ENCODE results near the gene DSE. TPM values are rescaled to one million over a fixed set of nuclear protein-coding genes. Genes with fewer than 3 reads are reported as not detected.

The DSE gene
- total RNA-seq, 3 donors from 2014 or later (not counting 1 experiment from before 2014, with no cell fraction given): 7.4 to 9.6 (median 7.6) TPM

GRCh38 chr6:116369540-116369939 lies 1.2 kb upstream of the DSE start:
- TF ChIP-seq CTCF (IDR thresholded peaks at IDR 0.05): no peak
- H3K9me3 Mint-ChIP-seq: no peaks in the 10 kb centered on the region
- Histone ChIP-seq H3K27me3 (ENCODE audit: control insufficient read depth, insufficient read depth, low read length) (peaks cover 16% of the 10 kb centered on the region), H3K9me3 (ENCODE audit: control insufficient read depth, insufficient read depth, low read length) (no peaks in the 10 kb centered on the region), H3K4me3 (ENCODE audit: low read length) (no peak overlapping the region), H3K4me1 (ENCODE audit: control insufficient read depth, insufficient read depth, low read length) (peaks cover 17% of the 10 kb centered on the region), H3K36me3 (ENCODE audit: control insufficient read depth, insufficient read depth, low read length) (no peaks in the 10 kb centered on the region), H3K27ac (ENCODE audit: low read length) (no peak overlapping the region)
- H3K4me3 Mint-ChIP-seq: peak overlapping the region; percentile 92
- peak overlapping the region in 1 of 2 donors; percentile 75 for H3K27ac Mint-ChIP-seq
- ATAC-seq (no peak), DNase-seq (no peak)
- peaks cover 9 to 16% of the 10 kb centered on the region in 2 donors for H3K4me1 Mint-ChIP-seq
- WGBS (ENCODE audit: insufficient coverage): no CpG with 5 or more reads among the region's 1 CpG
- H3K36me3 Mint-ChIP-seq: no peaks in the 10 kb centered on the region
- intact Hi-C loops (cut with micrococcal nuclease): no loop called here
- peaks cover 8 to 17% of the 10 kb centered on the region in 2 donors for H3K27me3 Mint-ChIP-seq (ENCODE audit: low read depth in 2 of 2)

- Histone ChIP-seq H3K4me1 (ENCODE audit: control insufficient read depth, insufficient read depth, low read length) (peaks cover 17% of the 10 kb centered on the region), H3K27ac (ENCODE audit: low read length) (peak overlapping the region; percentile 68)
These were observed 585 bp upstream of the DSE start for GRCh38 chr6:116369964-116370759.

GRCh38 chr6:116371120-116371917 lies 572 bp downstream of the DSE start:
- Histone ChIP-seq H3K36me3 (ENCODE audit: control insufficient read depth, insufficient read depth, low read length) (no peaks in the 10 kb centered on the region), H3K4me1 (ENCODE audit: control insufficient read depth, insufficient read depth, low read length) (peaks cover 17% of the 10 kb centered on the region), H3K4me3 (ENCODE audit: low read length) (peak overlapping the region; percentile 55), H3K9me3 (ENCODE audit: control insufficient read depth, insufficient read depth, low read length) (no peaks in the 10 kb centered on the region), H3K27me3 (ENCODE audit: control insufficient read depth, insufficient read depth, low read length) (peaks cover 14% of the 10 kb centered on the region), H3K27ac (ENCODE audit: low read length) (peak overlapping the region; percentile 37)
- ATAC-seq (peak; percentile 61 to 70 (median 66)), DNase-seq (peak; percentile 35 to 52)
- WGBS (ENCODE audit: insufficient coverage): under 1% methylated on average over 75 of the region's 75 CpGs
- peaks cover 15 to 18% of the 10 kb centered on the region in 2 donors for H3K27me3 Mint-ChIP-seq (ENCODE audit: low read depth in 2 of 2)
- TF ChIP-seq CTCF (IDR thresholded peaks at IDR 0.05): no peak
- H3K4me1 Mint-ChIP-seq: peaks cover 9 to 16% of the 10 kb centered on the region in 2 donors
- H3K9me3 Mint-ChIP-seq: no peaks in the 10 kb centered on the region
- intact Hi-C loops (cut with micrococcal nuclease): no loop called here
- H3K4me3 Mint-ChIP-seq: peak overlapping the region; percentile 92
- peak overlapping the region in 1 of 2 donors; percentile 75 for H3K27ac Mint-ChIP-seq
- H3K36me3 Mint-ChIP-seq: no peaks in the 10 kb centered on the region

More at GRCh38 chr6:116369964-116370759, 585 bp upstream of the DSE start:
- TF ChIP-seq CTCF (IDR thresholded peaks at IDR 0.05): no peak
- intact Hi-C loops (cut with micrococcal nuclease): no loop called here
- Mint-ChIP-seq H3K4me3 (peak overlapping the region; percentile 92), H3K36me3 (no peaks in the 10 kb centered on the region), H3K4me1 (peaks cover 9 to 16% of the 10 kb centered on the region in 2 donors), H3K27me3 (ENCODE audit: low read depth in 2 of 2) (peaks cover 8 to 18% of the 10 kb centered on the region in 2 donors), H3K27ac (peak overlapping the region in 1 of 2 donors; percentile 75), H3K9me3 (no peaks in the 10 kb centered on the region)
- H3K4me3 ChIP-seq (ENCODE audit: low read length): peak overlapping the region; percentile 55
- no peaks in the 10 kb centered on the region for H3K36me3 ChIP-seq (ENCODE audit: control insufficient read depth, insufficient read depth, low read length)
- no peaks in the 10 kb centered on the region for H3K9me3 ChIP-seq (ENCODE audit: control insufficient read depth, insufficient read depth, low read length)
- 12% methylated on average over 27 of the region's 29 CpGs for WGBS (ENCODE audit: insufficient coverage)
- DNase-seq: peak in 1 of 2 donors; percentile 21
- peak in 2 of 3 donors; percentile 2 to 15 for ATAC-seq
- peaks cover 16% of the 10 kb centered on the region for H3K27me3 ChIP-seq (ENCODE audit: control insufficient read depth, insufficient read depth, low read length)
